ENCODE results near the gene NPB.

Gene NPB

DNA sequence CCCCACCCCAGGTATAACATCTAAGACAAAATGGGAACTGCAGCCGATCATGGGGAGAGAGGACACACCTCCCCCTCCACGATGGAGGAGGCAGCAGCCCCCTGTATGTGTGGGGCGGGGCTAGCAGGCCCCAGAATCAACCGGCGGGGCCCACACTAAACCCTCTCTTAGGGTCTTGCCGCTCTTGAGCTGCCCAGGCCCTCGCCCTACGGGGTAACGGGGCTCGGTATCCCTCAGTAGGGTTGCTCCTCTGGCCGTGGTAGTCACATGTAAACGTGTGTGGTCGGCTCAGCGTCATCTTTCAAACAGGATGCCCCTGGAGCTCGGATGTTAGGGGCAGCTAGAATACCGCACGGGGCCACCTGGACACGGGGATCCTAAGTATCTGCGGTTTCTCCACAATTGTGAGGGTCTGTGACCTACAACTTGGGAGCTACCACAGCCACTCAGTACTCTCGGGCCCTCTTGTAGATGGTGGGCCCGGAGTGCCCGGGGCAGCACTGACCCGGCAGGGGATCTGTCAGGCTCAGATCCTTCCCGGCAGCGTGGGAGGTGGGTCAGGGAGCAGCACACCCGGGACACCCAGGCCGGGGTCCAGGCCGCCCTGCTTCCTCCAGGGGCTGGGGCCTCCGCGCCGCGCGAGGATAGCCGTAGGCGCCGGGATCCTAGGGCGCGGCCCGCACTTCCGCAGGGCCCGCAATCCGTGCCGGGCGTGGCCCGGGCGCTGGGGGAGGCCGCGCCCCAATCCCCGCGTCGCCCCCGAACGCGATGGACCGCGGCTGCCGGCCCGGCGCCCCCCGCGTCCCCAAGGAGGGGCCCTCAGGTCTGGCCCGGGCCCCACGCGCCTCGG lies 31.7 kb upstream of the NPB start:
- peak; percentile 36 for DNase-seq
- peaks cover 26% of the 10 kb centered on the region for H3K4me1 ChIP-seq
- H3K9me3 ChIP-seq = no peaks in the 10 kb centered on the region
- no peaks in the 10 kb centered on the region for H3K27me3 ChIP-seq
- H3K36me3 ChIP-seq = peaks cover 25% of the 10 kb centered on the region
- peak overlapping the region; percentile 90 for H3K4me3 ChIP-seq (ENCODE audit: low read depth, low read length)
- TF ChIP-seq, protein P1, sequence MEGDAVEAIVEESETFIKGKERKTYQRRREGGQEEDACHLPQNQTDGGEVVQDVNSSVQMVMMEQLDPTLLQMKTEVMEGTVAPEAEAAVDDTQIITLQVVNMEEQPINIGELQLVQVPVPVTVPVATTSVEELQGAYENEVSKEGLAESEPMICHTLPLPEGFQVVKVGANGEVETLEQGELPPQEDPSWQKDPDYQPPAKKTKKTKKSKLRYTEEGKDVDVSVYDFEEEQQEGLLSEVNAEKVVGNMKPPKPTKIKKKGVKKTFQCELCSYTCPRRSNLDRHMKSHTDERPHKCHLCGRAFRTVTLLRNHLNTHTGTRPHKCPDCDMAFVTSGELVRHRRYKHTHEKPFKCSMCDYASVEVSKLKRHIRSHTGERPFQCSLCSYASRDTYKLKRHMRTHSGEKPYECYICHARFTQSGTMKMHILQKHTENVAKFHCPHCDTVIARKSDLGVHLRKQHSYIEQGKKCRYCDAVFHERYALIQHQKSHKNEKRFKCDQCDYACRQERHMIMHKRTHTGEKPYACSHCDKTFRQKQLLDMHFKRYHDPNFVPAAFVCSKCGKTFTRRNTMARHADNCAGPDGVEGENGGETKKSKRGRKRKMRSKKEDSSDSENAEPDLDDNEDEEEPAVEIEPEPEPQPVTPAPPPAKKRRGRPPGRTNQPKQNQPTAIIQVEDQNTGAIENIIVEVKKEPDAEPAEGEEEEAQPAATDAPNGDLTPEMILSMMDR (IDR thresholded peaks at IDR 0.05; ENCODE audit: low read depth, low read length) = no peak

DNA sequence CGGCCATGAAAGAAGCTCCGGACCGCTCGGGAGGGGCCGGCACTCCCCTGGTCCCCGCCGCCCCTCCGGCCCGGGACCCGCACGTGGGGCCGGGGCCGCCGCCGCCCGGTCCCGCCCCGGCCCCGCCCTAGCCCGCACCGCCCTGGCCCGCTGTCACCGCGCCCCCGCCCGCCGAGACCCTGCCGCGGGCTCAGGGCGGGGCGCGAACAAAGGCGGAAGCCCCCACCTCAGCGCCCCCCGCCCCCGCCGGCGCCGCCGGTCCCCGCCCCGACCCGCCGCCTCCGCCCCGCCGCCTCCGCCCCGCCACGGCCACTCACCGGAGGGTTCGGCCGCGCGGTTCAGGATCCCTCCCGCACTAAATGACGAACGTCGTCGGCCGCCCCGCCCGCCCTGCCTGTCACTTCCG lies 31.1 kb upstream of the NPB start, which contains the start of gene ARHGDIA:
Gene ARHGDIA, minus strand, starts transcription at position 357 of the 406 bp plus-strand sequence. CDS start 1,407 bp downstream, outside the sequence.
- Histone ChIP-seq H3K4me3 (ENCODE audit: low read depth, low read length) (peak within 1 kb of the TSS; percentile 90), H3K4me1 (peaks cover 26% of the 10 kb centered on the region), H3K36me3 (peaks cover 25% of the 10 kb centered on the region), H3K9me3 (no peaks in the 10 kb centered on the region), H3K27me3 (no peaks in the 10 kb centered on the region)
- DNase-seq = no peak
- TF ChIP-seq, protein P1 (IDR thresholded peaks at IDR 0.05; ENCODE audit: low read depth, low read length) = no peak

DNA sequence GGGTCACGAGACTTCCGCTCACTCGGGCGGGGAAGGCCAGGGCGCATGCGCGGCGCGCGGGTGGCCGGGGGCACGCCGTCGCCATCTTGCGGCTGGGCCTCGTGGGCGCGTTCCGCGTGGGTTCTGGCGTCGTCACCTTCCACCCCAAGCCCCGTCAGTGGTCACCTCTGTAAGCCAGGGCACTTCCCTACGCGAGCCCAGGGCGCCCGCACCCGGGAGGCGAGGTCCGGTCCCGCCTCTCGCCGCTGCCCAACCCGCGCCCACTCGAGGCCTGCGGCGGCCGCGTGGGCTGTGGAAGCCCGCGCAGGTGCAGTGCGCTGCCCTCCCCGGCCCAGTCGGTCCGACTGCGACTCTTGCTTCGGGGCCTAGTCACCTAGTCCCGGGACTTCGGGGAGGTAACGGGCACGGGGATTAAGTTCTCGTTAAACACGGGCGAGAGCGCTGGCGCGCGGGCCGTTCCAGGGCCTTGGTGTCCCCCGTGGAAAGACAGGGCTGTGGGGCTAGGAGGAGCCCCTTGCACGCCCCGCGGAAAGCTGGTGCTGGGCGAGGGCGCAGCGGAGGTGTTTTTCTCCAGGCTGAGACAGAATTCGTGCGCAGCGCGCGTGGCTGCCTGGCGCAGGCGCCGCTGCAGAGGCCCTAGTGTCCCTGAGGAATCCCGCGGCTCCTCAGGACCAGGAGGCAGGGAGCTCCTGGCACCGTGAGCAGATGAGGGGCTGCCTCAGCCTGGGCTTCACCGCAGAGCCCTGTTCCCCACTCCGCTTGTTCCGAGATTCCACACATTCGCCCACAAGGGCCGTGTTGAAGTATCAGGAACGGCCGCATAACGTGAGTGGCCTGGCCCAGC lies 30.4 kb upstream of the NPB start:
- H3K27me3 ChIP-seq = no peaks in the 10 kb centered on the region
- H3K4me1 ChIP-seq = peaks cover 22% of the 10 kb centered on the region
- TF ChIP-seq, protein P1 (IDR thresholded peaks at IDR 0.05; ENCODE audit: low read depth, low read length) = no peak
- H3K9me3 ChIP-seq = no peaks in the 10 kb centered on the region
- H3K4me3 ChIP-seq (ENCODE audit: low read depth, low read length) = peak overlapping the region; percentile 90
- peak; percentile 97 for DNase-seq
- peaks cover 25% of the 10 kb centered on the region for H3K36me3 ChIP-seq

DNA sequence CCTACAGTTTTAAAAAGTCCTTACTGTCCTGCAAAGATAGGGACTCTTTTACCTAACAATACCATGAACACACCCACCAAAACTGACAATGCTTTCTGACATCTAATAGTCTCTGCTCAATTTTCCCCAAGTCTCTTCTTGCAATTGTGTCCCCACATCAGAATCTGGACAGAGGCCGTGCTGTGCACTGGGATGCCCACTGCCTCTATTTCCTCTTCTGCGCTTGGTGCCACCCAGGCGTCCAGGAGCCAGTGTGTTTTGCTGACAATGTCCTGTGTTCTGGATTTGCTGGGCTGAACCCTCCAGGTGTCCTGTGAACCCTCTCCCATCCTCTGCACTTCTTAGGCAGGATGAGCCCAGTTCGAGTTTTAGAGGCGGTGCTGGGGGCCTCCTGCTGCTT lies 24.5 kb upstream of the NPB start:
- Histone ChIP-seq H3K4me3 (ENCODE audit: low read depth, low read length) (no peak overlapping the region), H3K9me3 (no peaks in the 10 kb centered on the region), H3K36me3 (peaks cover 17% of the 10 kb centered on the region), H3K27me3 (no peaks in the 10 kb centered on the region), H3K4me1 (no peaks in the 10 kb centered on the region)
- no peak for DNase-seq
- TF ChIP-seq, protein P1 (IDR thresholded peaks at IDR 0.05; ENCODE audit: low read depth, low read length) = no peak

DNA sequence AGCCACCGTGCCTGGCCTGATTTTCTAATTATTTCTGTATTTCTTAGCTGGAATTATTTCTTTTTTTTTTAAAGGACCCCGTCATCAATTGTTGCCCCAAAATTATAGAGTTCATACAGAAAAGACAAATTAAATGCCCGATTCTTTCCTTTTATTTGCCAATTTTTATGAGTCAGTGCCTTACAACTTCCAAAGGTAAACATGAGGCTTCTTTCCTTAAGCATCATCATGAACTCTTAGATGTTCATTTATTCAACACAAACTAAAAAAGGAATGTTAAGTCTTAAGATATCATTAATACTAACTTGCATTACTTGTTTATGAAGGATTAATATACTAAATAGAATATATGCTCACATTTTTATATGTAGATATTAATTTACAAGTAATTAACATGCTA lies 23.7 kb upstream of the NPB start:
- DNase-seq = no peak
- Histone ChIP-seq H3K27me3 (no peaks in the 10 kb centered on the region), H3K4me1 (no peaks in the 10 kb centered on the region), H3K9me3 (no peaks in the 10 kb centered on the region), H3K4me3 (ENCODE audit: low read depth, low read length) (no peak overlapping the region), H3K36me3 (peaks cover 19% of the 10 kb centered on the region)
- TF ChIP-seq, protein P1 (IDR thresholded peaks at IDR 0.05; ENCODE audit: low read depth, low read length) = no peak
